HG03196 (cell line): ENCODE measurements around the gene NET1.
A peak's percentile ranks its signal among the peaks of the same experiment; 100 is the strongest.
"Not testable (repeated sequence)": the region's sequence is repeated elsewhere in the genome, so short reads cannot be mapped to it uniquely, and the experiment has no call there.

ENCODE experiments used
- ATAC-seq: cut with Tn5 transposase; IDR thresholded peaks from one replicate; pipeline ENCODE4 v1.9.1; 2021; ENCODE audit not compliant: unreplicated experiment

The NET1 gene

DNA sequence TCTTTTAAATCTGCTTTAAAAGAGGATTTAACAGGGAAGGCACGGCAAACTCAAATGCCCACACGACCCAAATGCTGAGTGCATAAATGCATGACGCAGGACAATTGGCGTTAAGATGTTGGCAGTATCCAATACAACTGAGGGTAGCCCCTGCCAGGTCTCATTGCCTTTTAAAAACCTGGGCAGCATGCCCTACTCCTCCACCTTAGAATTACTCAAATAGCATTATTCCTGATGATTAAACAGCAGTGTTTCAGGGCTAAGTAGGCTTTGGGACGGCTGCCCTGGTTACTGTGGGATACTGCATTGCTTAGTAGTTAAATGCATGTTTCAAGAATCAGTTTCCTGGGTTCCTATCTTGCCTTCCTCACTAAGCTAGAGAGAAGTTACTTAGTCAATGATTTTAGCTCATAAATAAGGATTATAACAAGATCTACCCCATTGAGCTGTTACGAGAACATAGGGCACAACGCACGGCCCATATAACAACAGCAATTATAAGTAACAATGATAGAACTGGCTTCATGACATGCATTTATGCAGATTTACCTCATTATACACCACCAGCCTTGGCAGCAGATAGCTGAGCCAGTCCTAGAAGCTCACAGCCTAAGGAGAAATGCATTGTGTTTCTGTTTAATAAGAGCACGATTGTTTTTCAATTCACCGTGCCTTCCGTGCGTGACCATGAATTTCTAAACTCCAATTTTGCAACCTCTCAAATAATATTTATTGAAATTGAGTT lies 15.6 kb upstream of the NET1 start:
- ATAC-seq: no peak

GRCh38 chr10:5399332-5399731 lies 13.0 kb upstream of the NET1 start:
- ATAC-seq: no peak

- no peak for ATAC-seq
Measured at GRCh38 chr10:5400468-5401240, 11.7 kb upstream of the NET1 start.

DNA sequence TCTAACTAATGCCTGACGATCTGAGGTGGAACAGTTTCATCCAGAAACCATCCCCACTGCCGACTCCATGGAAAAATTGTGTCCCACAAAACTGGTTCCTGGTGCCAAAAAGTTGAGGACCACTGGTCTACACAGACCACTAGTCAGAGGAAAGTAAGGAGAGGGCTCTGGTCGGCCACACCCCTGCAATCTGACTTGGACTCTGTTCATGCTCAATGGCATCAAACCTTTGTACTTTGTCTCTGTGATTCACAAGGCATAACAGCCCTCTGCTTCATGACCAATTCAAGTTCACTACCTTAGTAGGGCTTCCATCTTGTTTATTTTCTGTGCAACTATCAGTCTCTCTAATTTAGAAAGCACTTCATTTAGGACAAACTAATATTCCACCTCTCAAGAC lies 9.6 kb upstream of the NET1 start:
- no peak for ATAC-seq

DNA sequence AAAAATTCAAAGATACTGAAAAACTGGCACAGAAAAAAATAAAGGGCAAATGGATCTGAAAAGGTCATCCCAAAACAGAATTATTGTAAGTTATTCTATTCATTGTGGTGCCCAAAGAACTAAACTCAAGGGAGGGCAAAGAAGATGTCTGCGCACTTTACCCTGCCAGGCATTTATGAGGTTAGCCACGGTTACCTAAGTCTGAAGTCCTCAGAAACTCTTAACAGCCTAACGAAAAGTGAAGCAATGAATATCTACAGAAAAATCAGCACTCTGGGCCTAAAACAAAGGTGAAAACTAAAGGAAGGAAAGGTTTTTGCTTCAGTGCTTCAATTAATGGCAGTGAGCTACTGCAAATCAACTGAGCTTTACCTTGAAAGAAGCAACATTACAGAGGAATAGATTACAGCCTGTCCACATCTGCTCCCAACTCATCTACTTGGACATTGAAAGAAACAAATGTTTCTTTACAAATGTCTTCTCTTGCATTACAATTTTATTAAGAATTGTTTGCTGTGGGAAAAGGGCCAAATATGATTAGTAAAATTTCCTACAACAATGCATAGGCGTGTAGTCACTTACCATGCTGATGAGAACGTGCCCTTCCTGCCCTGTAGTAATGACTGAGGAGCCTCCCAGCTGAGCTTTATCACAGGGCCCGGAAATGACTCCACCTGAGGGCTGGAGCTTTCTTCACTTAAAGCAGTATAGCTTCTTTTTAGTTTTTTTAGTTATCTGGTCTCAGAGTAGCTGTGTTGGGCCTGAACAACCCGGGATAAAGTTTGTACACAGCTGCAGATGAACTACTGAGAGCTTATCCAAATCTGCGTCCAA lies 7.9 kb upstream of the NET1 start, which contains the start of gene TUBAL3:
Gene TUBAL3 (minus strand): TSS at position 621 of the 834 bp plus-strand sequence. CDS start 36 bp downstream, at position 585.
- no peak for ATAC-seq

DNA sequence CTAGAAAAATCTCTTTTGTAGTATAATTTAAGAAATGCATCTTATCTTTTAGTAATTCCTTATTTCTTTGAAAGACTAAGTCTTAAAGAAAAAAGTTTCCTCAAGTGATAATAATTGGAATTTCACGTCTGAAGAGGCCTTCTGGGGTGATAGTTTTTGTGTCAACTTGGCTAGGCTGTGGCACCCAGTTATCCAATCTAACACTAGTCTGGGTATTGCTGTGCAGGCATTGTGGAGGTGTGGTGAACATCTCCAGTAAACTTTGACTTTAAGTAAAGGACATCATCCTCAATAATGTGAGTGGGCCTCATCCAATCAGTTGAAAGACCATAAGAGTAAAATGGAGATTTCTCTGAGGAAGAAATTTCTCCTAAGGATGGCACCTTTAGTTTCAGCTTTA lies 5.4 kb upstream of the NET1 start:
- no peak for ATAC-seq

DNA sequence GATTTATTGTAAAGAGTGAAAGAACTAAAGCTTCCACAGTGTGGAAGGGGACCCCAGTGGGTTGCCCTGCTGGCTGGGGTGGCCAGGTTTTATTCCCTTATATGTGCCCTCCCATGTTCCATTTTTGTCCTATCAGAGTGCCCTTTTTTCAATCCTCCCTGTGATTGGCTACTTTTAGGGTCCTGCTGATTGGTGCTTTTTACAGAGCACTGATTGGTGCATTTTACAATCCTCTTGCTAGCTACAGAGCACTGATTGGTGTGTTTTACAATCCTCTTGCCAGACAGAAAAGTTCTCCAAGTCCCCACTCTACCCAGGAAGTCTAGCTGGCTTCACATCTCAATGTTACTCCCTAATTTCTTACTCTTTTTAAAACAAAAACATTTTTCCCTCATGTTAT lies 1.6 kb upstream of the NET1 start:
- ATAC-seq: not testable (repeated sequence)

- no peak for ATAC-seq
Measured at GRCh38 chr10:5411941-5412276, 448 bp upstream of the NET1 start.

DNA sequence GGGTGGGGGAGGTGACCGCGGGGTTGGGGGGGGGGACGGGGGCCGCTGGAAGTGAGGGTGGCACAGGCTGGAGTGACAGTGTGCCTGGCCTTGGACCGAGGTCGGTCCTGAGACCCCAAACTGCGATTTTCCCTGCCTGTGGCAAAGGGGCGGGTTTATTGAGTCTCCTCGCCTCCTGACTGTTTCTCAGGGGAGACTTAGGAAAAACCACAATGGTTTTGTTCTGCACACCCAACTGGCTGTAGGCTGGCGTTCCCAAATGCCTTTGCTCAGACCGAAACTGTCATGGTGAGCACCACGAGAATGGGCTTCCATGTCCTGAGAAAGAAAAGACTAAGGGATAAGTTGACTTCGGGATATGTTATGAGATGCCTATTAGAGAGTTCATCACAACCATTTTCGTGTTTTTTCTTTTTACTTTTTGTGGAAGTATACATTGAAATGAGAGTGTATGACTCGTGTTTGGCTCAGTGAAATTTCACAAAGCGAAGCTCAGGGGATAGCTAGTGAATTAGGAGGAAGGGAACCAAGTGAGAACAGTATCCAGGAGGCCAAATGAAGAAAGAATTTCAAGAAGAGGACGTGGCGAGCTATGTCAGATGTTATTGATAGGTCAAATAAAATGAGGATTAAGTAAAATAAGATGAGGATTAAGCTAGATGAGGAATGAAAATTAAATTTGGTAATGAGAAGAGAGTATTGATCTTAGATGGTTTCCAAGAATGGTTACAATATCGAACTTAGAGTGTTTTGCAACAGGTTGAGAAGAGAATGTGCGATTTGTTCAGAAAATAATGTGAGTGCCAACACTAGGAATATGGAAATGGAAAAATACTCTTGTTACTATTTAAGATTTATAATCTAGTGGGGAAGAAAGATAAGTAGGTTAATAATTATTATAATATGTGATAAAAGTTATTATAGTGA lies 918 bp downstream of the NET1 start:
- no peak for ATAC-seq

- ATAC-seq: no peak
Measured at GRCh38 chr10:5416981-5417380, 4.6 kb downstream of the NET1 start.

DNA sequence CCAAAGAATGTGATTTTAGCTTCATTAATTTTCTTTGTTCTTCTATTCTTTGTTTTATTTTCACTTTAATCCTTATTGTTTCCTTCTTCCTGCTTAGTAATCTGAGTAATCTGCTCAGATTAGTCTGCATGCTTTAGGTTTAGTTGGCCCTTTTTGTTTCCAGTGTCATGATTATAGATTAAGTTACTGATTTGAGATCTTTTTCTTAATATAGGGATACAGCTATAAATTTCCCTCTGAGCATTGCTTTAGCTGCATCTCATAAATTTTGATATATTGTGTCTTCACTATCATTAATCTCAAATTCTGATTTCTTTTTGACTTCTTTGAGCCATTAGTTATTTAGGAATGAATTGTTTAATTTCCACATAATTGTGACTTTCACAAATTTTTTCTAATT lies 6.2 kb downstream of the NET1 start:
- no peak for ATAC-seq

GRCh38 chr10:5419466-5420094 lies 7.2 kb downstream of the NET1 start:
- no peak for ATAC-seq

- no peak for ATAC-seq
Measured at GRCh38 chr10:5423771-5424170, 11.4 kb downstream of the NET1 start.

DNA sequence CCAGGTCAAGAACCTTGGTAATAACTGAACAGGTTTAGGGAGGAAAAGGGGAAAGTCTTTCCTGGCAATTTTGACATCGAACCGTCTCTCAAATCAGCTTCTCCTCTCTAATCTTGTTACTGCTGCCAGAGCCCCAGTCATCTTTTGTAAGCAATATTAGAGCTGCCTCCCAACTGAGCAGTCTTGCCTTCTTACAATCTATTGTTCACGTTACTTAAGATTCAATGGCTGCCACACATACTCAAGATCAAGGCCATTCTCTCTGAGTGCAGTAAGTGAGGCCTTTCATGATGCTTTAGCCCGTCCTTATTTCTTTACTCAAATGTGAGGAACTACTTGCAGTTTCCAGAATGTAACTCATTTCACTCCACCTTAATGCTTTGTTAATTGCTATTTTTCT lies 12.4 kb downstream of the NET1 start:
- ATAC-seq: no peak

GRCh38 chr10:5428133-5428532 lies 15.8 kb downstream of the NET1 start:
- no peak for ATAC-seq

GRCh38 chr10:5433182-5433581 lies 20.8 kb downstream of the NET1 start:
- no peak for ATAC-seq

GRCh38 chr10:5434017-5434753 lies 21.8 kb downstream of the NET1 start:
- peak; percentile 72 for ATAC-seq

DNA sequence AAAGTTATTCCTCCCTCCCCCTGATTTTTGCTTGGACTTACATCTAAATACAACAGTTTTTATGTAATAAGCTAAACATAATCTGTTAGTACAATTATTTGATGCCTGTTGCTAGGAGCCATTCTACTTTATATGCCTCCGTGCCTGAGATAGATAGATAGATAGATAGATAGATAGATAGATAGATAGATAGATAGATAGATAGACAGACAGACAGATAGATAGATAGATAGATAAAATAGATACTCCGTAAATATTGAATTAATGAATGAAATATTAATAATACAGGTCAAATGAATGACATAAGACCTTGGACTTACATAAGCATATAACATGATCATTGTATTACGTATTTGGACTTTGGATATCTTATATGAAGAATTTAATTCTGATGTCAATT lies 23.0 kb downstream of the NET1 start:
- no peak for ATAC-seq

DNA sequence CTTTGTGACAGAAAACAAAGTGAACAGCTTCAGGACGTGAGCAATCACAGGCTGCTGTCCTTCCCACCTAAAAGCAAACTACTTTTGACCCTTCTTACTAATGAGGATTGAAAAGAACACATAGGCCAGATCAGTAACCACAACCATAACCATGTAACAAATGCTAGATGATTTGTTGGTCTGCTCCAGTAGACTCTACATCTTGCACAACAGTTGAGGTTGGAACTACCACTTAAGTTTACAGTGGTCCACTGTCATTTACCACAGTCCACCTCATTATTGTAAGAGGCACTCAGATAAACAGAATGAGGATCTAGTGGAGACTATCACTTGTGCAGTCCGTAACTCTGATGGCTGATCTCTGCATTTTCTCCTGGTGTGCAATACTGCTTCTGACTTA lies 27.8 kb downstream of the NET1 start:
- ATAC-seq: no peak
